Esophagus squamous epithelium (tissue), 4 donors: ENCODE results near the gene PHLDA1.

ENCODE experiments used
- CTCF ChIP-seq, 6 experiments: fragments of 450-650 bp in 4 of 6; fragments of 200-600 bp in 2 of 6; sonication (generic) in 2 of 6; IDR thresholded peaks; one replicate each; pipeline ENCODE4 v1.5.1; 2016 to 2019; ENCODE audit warnings: antibody characterized with exemption in 6 of 6, mild to moderate bottlenecking in 4 of 6, moderate library complexity in 4 of 6
- POLR2A ChIP-seq, 4 donors: fragments of 450-650 bp; IDR thresholded peaks; one replicate each; pipeline ENCODE4 v1.6.1; 2017; ENCODE audit warnings: antibody characterized with exemption in 4 of 4, mild to moderate bottlenecking in 4 of 4, moderate library complexity in 3 of 4

- TF ChIP-seq CTCF (IDR thresholded peaks at IDR 0.05) = no peak
- TF ChIP-seq POLR2A (IDR thresholded peaks at IDR 0.05) = no peak
Measured at GRCh38 chr12:76078748-76079147, 47.2 kb upstream of the PHLDA1 start.
